Keratinocyte (primary cell): ENCODE measurements around the gene MLPH. TPM values are rescaled to one million over a fixed set of nuclear protein-coding genes. Genes with fewer than 3 reads are reported as not detected.
A peak's percentile ranks its signal among the peaks of the same experiment; 100 is the strongest.

Source experiments
- DNase-seq: peaks from one replicate; pipeline ENCODE4 v3.0.0-alpha.2; 2011; ENCODE audit warnings: low read depth, missing footprints, low spot score
- FAIRE-seq: peaks from 2 replicates; lab custom pipeline; 2011; peaks lifted over from hg19 to GRCh38; lab: Jason Lieb, UNC
- H2AFZ ChIP-seq: 2 replicates; pipeline ENCODE4 v1.6.0; 2012; ENCODE audit warnings: low read length, control low read depth, inconsistent platforms; ENCODE audit not compliant: control insufficient read depth
- H3K27ac ChIP-seq: 2 replicates; pipeline ENCODE4 v1.5.1; 2011; ENCODE audit warnings: low read length; ENCODE audit not compliant: control insufficient read depth, insufficient read depth
- H3K27me3 ChIP-seq: 3 replicates; pipeline ENCODE4 v1.6.0; 2011; ENCODE audit warnings: low read length; ENCODE audit not compliant: control insufficient read depth, insufficient read depth; ENCODE audit errors: extremely low read depth
- H3K36me3 ChIP-seq, 2 experiments: 2 replicates in 1 of 2; 3 replicates in 1 of 2; pipeline ENCODE4 v1.5.1; 2011; ENCODE audit warnings: low read length in 2 of 2, mild to moderate bottlenecking in 1 of 2; ENCODE audit not compliant: control insufficient read depth in 2 of 2, insufficient read depth in 2 of 2; ENCODE audit errors: extremely low read depth in 1 of 2
- H3K4me1 ChIP-seq: 3 replicates; pipeline ENCODE4 v1.5.1; 2011; ENCODE audit warnings: low read length; ENCODE audit not compliant: control insufficient read depth, insufficient read depth; ENCODE audit errors: extremely low read depth
- H3K4me2 ChIP-seq: 3 replicates; pipeline ENCODE4 v1.6.0; 2011; ENCODE audit warnings: low read depth, low read length; ENCODE audit not compliant: control insufficient read depth, insufficient read depth; ENCODE audit errors: extremely low read depth
- H3K4me3 ChIP-seq, 3 experiments: fragments of 200-600 bp in 1 of 3; sonication (generic) in 1 of 3; 2 replicates in 2 of 3; 3 replicates in 1 of 3; pipeline ENCODE4 v1.5.1; 2011 to 2016; ENCODE audit warnings: low read length in 3 of 3, mild to moderate bottlenecking in 3 of 3, control low read depth in 2 of 3, inconsistent platforms in 1 of 3, low read depth in 1 of 3, mixed read lengths in 1 of 3, mixed run types in 1 of 3, moderate library complexity in 1 of 3; ENCODE audit not compliant: control insufficient read depth in 2 of 3, insufficient read depth in 2 of 3; ENCODE audit errors: extremely low read depth in 1 of 3
- H3K79me2 ChIP-seq: 2 replicates; pipeline ENCODE4 v1.6.0; 2012; ENCODE audit warnings: low read length; ENCODE audit not compliant: control insufficient read depth, insufficient read depth
- H3K9ac ChIP-seq: 3 replicates; pipeline ENCODE4 v1.6.0; 2011; ENCODE audit warnings: low read length; ENCODE audit not compliant: control insufficient read depth, insufficient read depth; ENCODE audit errors: extremely low read depth
- H3K9me1 ChIP-seq: 3 replicates; pipeline ENCODE4 v1.6.0; 2011; ENCODE audit warnings: low read length; ENCODE audit not compliant: control insufficient read depth, insufficient read depth; ENCODE audit errors: extremely low read depth
- H3K9me3 ChIP-seq: 2 replicates; pipeline ENCODE4 v1.5.1; 2012; ENCODE audit warnings: low read depth, low read length; ENCODE audit not compliant: control insufficient read depth
- H4K20me1 ChIP-seq: 3 replicates; pipeline ENCODE4 v1.6.0; 2011; ENCODE audit warnings: low read length; ENCODE audit not compliant: control insufficient read depth, insufficient read depth; ENCODE audit errors: extremely low read depth
- CTCF ChIP-seq, 3 experiments: IDR thresholded peaks in 1 of 3; conservative IDR thresholded peaks in 1 of 3; optimal IDR thresholded peaks in 1 of 3; 2 replicates in 2 of 3; 3 replicates in 1 of 3; pipeline versions ENCODE3 to v1.5.1; 2011; ENCODE audit warnings: low read length in 3 of 3, mild to moderate bottlenecking in 3 of 3, moderate library complexity in 2 of 3, control low read depth in 1 of 3, inconsistent platforms in 1 of 3; ENCODE audit not compliant: insufficient read depth in 2 of 3; ENCODE audit errors: extremely low read depth in 1 of 3
- EZH2 ChIP-seq: IDR thresholded peaks from one replicate; pipeline ENCODE4 v1.6.1; 2012; ENCODE audit warnings: inconsistent platforms, mild to moderate bottlenecking, low read length, moderate library complexity
- dilution Hi-C: fragments of 300-500 bp; cut with MboI; formaldehyde crosslinking; loops from one replicate; pipeline ENCODE4 v1.7.0; 2020; ENCODE audit warnings: low sequenced_read_pairs; ENCODE audit not compliant: extremely low pct_ligation_motif_present
- polyA plus RNA-seq, 5 experiments: library from polyadenylated mRNA; depleted of rRNA in 3 of 5; stranded (reverse) in 3 of 5; stranded (forward) in 1 of 5; unstranded in 1 of 5; fragments of >200 nt; gene quantifications; 1 replicate in 1 of 5; 2 replicates in 3 of 5; 3 replicates in 1 of 5; pipeline versions ENCODE4 v1.2.1 to v1.2.3, GENCODE V29; 2011 to 2012; ENCODE audit warnings: missing spikeins in 2 of 5, low read depth in 1 of 5, low replicate concordance in 1 of 5

Gene MLPH
- polyA plus RNA-seq, 1 donor (not counting 4 experiments of a cell fraction or from before 2014, with no cell fraction given), result 0.67 TPM

GRCh38 chr2:237458519-237458918 is 28.5 kb upstream of the MLPH start:
- H3K27me3 ChIP-seq, result no peaks in the 10 kb centered on the region
- no peaks in the 10 kb centered on the region for H3K36me3 ChIP-seq
- H4K20me1 ChIP-seq, result no peaks in the 10 kb centered on the region
- no peak overlapping the region for H3K9ac ChIP-seq
- no peaks in the 10 kb centered on the region for H3K79me2 ChIP-seq
- TF ChIP-seq CTCF (optimal IDR thresholded peaks at IDR 0.05 in 1 of 3, IDR thresholded peaks at IDR 0.05 in 1 of 3, conservative IDR thresholded peaks at IDR 0.05 in 1 of 3; ENCODE audit: extremely low read depth in 1 of 3, insufficient read depth in 2 of 3, low read length in 3 of 3), result no peak
- no peak for TF ChIP-seq EZH2
- DNase-seq, result no peak
- no peak overlapping the region for H3K27ac ChIP-seq
- dilution Hi-C loops, result no loop called here
- H3K4me1 ChIP-seq, result peaks cover 15% of the 10 kb centered on the region
- no peak for FAIRE-seq
- no peak overlapping the region for H3K4me2 ChIP-seq
- no peak overlapping the region for H3K4me3 ChIP-seq
- no peaks in the 10 kb centered on the region for H3K9me3 ChIP-seq
- H2AFZ ChIP-seq, result no peak overlapping the region
- no peaks in the 10 kb centered on the region for H3K9me1 ChIP-seq

GRCh38 chr2:237459226-237459625 is 27.8 kb upstream of the MLPH start:
- H3K36me3 ChIP-seq, result no peaks in the 10 kb centered on the region
- DNase-seq (no peak), FAIRE-seq (peak; percentile 49)
- dilution Hi-C loops, result no loop called here
- no peak overlapping the region for H2AFZ ChIP-seq
- H3K4me1 ChIP-seq, result peaks cover 15% of the 10 kb centered on the region
- no peak overlapping the region for H3K4me2 ChIP-seq
- H3K79me2 ChIP-seq, result no peaks in the 10 kb centered on the region
- no peaks in the 10 kb centered on the region for H3K9me1 ChIP-seq
- no peak overlapping the region for H3K27ac ChIP-seq
- H3K9ac ChIP-seq, result no peak overlapping the region
- H3K9me3 ChIP-seq, result no peaks in the 10 kb centered on the region
- no peak overlapping the region for H3K4me3 ChIP-seq
- no peaks in the 10 kb centered on the region for H3K27me3 ChIP-seq
- no peaks in the 10 kb centered on the region for H4K20me1 ChIP-seq
- TF ChIP-seq CTCF (optimal IDR thresholded peaks at IDR 0.05 in 1 of 3, IDR thresholded peaks at IDR 0.05 in 1 of 3, conservative IDR thresholded peaks at IDR 0.05 in 1 of 3; ENCODE audit: extremely low read depth in 1 of 3, insufficient read depth in 2 of 3, low read length in 3 of 3) (no peak), EZH2 (no peak)
